ENCODE measurements around the gene DCAF6. TPM values are rescaled to one million over a fixed set of nuclear protein-coding genes. Genes with fewer than 3 reads are reported as not detected.

DCAF6 gene

DNA sequence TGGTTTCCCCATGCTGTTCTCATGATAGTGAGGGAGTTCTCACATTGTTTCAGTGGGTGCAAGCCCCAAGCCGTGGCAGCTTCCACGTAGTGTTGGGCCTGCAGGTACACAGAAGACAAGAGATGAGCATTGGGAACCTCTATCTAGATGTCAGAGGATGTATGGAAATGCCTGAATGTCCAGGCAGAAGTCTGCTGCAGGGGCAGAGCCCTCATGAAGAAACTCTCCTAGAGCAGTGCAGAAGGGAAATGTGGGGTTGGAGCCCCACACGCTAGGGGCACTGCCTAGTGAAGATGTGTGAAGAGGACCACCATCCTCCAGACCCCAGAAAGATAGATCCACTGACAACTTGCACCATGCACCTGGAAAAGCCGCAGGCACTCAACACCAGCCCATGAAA, 183.3 kb downstream of the DCAF6 start:
- no peaks in the 10 kb centered on the region for H3K4me1 ChIP-seq (ENCODE audit: control insufficient read depth in 2 of 2, insufficient read depth in 1 of 2, low read depth in 1 of 2, low read length in 2 of 2)
- no peak overlapping the region for H3K27ac ChIP-seq (replicated peaks; ENCODE audit: low read length)
- no peak overlapping the region for H2AFZ ChIP-seq (ENCODE audit: low read length)
- H3K23ac ChIP-seq (ENCODE audit: low read depth, low read length, poor library complexity) = no peak overlapping the region
- no peak overlapping the region for H2BK15ac ChIP-seq (ENCODE audit: low read length)
- H3K79me1 ChIP-seq (ENCODE audit: low read depth, low read length) = no peaks in the 10 kb centered on the region
- H3K4me3 ChIP-seq (ENCODE audit: low read length in 2 of 2) = no peak overlapping the region
- no peak overlapping the region for H3K4me2 ChIP-seq (ENCODE audit: insufficient read depth, low read length, poor library complexity, severe bottlenecking)
- no peak overlapping the region for H3K18ac ChIP-seq (ENCODE audit: low read length)
- H3K9me3 ChIP-seq (replicated peaks in 1 of 2; ENCODE audit: control insufficient read depth in 2 of 2, insufficient read depth in 1 of 2, low read depth in 1 of 2, low read length in 2 of 2) = peaks cover 4 to 24% of the 10 kb centered on the region in 2 donors
- WGBS, 2 donors (ENCODE audit: extremely low coverage in 2 of 2, insufficient read length in 2 of 2, insufficient replicate concordance in 1 of 2) = no CpG with 5 or more reads among the region's 4 CpGs
- H2AK5ac ChIP-seq (ENCODE audit: low read depth, low read length) = no peak overlapping the region
- H3K27me3 ChIP-seq (ENCODE audit: control insufficient read depth in 3 of 3, insufficient read depth in 3 of 3, low read depth in 1 of 3, low read length in 3 of 3) = no peaks in the 10 kb centered on the region
- no peak overlapping the region for H3K9ac ChIP-seq (ENCODE audit: low read depth, low read length, poor library complexity)
- H2BK12ac ChIP-seq (ENCODE audit: low read length) = no peak overlapping the region
- DNase-seq (ENCODE audit: low spot score) = no peak
- H3K14ac ChIP-seq (ENCODE audit: low read length) = no peak overlapping the region
- no peak overlapping the region for H3K4ac ChIP-seq (ENCODE audit: low read length)
- H2BK120ac ChIP-seq (ENCODE audit: low read depth, low read length) = no peak overlapping the region
- no peak overlapping the region for H4K91ac ChIP-seq (ENCODE audit: low read depth, low read length, poor library complexity)
- peaks cover 12 to 78% of the 10 kb centered on the region in 2 donors for H3K36me3 ChIP-seq (replicated peaks in 1 of 2; ENCODE audit: control insufficient read depth in 2 of 2, insufficient read depth in 2 of 2, low read length in 2 of 2)
- no peak overlapping the region for H2BK5ac ChIP-seq (ENCODE audit: low read length)
- no peak overlapping the region for H4K8ac ChIP-seq (ENCODE audit: low read depth, low read length)

- Histone ChIP-seq H3K27ac (replicated peaks; ENCODE audit: low read length) (no peak overlapping the region), H4K8ac (ENCODE audit: low read depth, low read length) (no peak overlapping the region)
These were observed 185.0 kb downstream of the DCAF6 start for GRCh38 chr1:168121401-168122011.

GRCh38 chr1:168125051-168125450, 188.6 kb downstream of the DCAF6 start:
- H2AK5ac ChIP-seq (ENCODE audit: low read depth, low read length) = no peak overlapping the region
- H3K9me3 ChIP-seq (replicated peaks in 1 of 2; ENCODE audit: control insufficient read depth in 2 of 2, insufficient read depth in 1 of 2, low read depth in 1 of 2, low read length in 2 of 2) = peaks cover 4 to 29% of the 10 kb centered on the region in 2 donors
- no peak overlapping the region for H3K27ac ChIP-seq (replicated peaks; ENCODE audit: low read length)
- H2BK120ac ChIP-seq (ENCODE audit: low read depth, low read length) = no peak overlapping the region
- H3K18ac ChIP-seq (ENCODE audit: low read length) = no peak overlapping the region
- H4K8ac ChIP-seq (ENCODE audit: low read depth, low read length) = no peak overlapping the region
- no CpG with 5 or more reads among the region's 1 CpG for WGBS, 2 donors (ENCODE audit: extremely low coverage in 2 of 2, insufficient read length in 2 of 2, insufficient replicate concordance in 1 of 2)
- peaks cover 13 to 81% of the 10 kb centered on the region in 2 donors for H3K36me3 ChIP-seq (replicated peaks in 1 of 2; ENCODE audit: control insufficient read depth in 2 of 2, insufficient read depth in 2 of 2, low read length in 2 of 2)
- no peak overlapping the region for H3K4ac ChIP-seq (ENCODE audit: low read length)
- H2BK15ac ChIP-seq (ENCODE audit: low read length) = no peak overlapping the region
- H3K9ac ChIP-seq (ENCODE audit: low read depth, low read length, poor library complexity) = no peak overlapping the region
- H3K27me3 ChIP-seq (ENCODE audit: control insufficient read depth in 3 of 3, insufficient read depth in 3 of 3, low read depth in 1 of 3, low read length in 3 of 3) = no peaks in the 10 kb centered on the region
- H2BK5ac ChIP-seq (ENCODE audit: low read length) = no peak overlapping the region
- no peak overlapping the region for H2AFZ ChIP-seq (ENCODE audit: low read length)
- no peak overlapping the region for H2BK12ac ChIP-seq (ENCODE audit: low read length)
- no peaks in the 10 kb centered on the region for H3K4me1 ChIP-seq (ENCODE audit: control insufficient read depth in 2 of 2, insufficient read depth in 1 of 2, low read depth in 1 of 2, low read length in 2 of 2)
- DNase-seq (ENCODE audit: low spot score) = no peak
- H4K91ac ChIP-seq (ENCODE audit: low read depth, low read length, poor library complexity) = no peak overlapping the region
- no peak overlapping the region for H3K23ac ChIP-seq (ENCODE audit: low read depth, low read length, poor library complexity)
- H3K4me2 ChIP-seq (ENCODE audit: insufficient read depth, low read length, poor library complexity, severe bottlenecking) = no peak overlapping the region
- H3K14ac ChIP-seq (ENCODE audit: low read length) = no peak overlapping the region
- no peak overlapping the region for H3K4me3 ChIP-seq (ENCODE audit: low read length in 2 of 2)
- H3K79me1 ChIP-seq (ENCODE audit: low read depth, low read length) = no peaks in the 10 kb centered on the region

More at GRCh38 chr1:168121401-168122011, 185.0 kb downstream of the DCAF6 start:
- H3K9ac ChIP-seq (ENCODE audit: low read depth, low read length, poor library complexity) = no peak overlapping the region
- peak overlapping the region; percentile 48 for H3K18ac ChIP-seq (ENCODE audit: low read length)
- H4K91ac ChIP-seq (ENCODE audit: low read depth, low read length, poor library complexity) = no peak overlapping the region
- H2BK5ac ChIP-seq (ENCODE audit: low read length) = no peak overlapping the region
- H3K79me1 ChIP-seq (ENCODE audit: low read depth, low read length) = no peaks in the 10 kb centered on the region
- no peak overlapping the region for H2AK5ac ChIP-seq (ENCODE audit: low read depth, low read length)
- WGBS, 2 donors (ENCODE audit: extremely low coverage in 2 of 2, insufficient read length in 2 of 2, insufficient replicate concordance in 1 of 2) = no CpG with 5 or more reads among the region's 7 CpGs
- H3K9me3 ChIP-seq (replicated peaks in 1 of 2; ENCODE audit: control insufficient read depth in 2 of 2, insufficient read depth in 1 of 2, low read depth in 1 of 2, low read length in 2 of 2) = peaks cover 4 to 24% of the 10 kb centered on the region in 2 donors
- peaks cover 11 to 78% of the 10 kb centered on the region in 2 donors for H3K36me3 ChIP-seq (replicated peaks in 1 of 2; ENCODE audit: control insufficient read depth in 2 of 2, insufficient read depth in 2 of 2, low read length in 2 of 2)
- H3K4me1 ChIP-seq (ENCODE audit: control insufficient read depth in 2 of 2, insufficient read depth in 1 of 2, low read depth in 1 of 2, low read length in 2 of 2) = no peaks in the 10 kb centered on the region
- H2BK120ac ChIP-seq (ENCODE audit: low read depth, low read length) = no peak overlapping the region
- H3K4me3 ChIP-seq (ENCODE audit: low read length in 2 of 2) = no peak overlapping the region
- H2AFZ ChIP-seq (ENCODE audit: low read length) = no peak overlapping the region
- no peak overlapping the region for H2BK12ac ChIP-seq (ENCODE audit: low read length)
- no peak overlapping the region for H3K14ac ChIP-seq (ENCODE audit: low read length)
- no peak for DNase-seq (ENCODE audit: low spot score)
- H3K4me2 ChIP-seq (ENCODE audit: insufficient read depth, low read length, poor library complexity, severe bottlenecking) = no peak overlapping the region
- no peak overlapping the region for H3K4ac ChIP-seq (ENCODE audit: low read length)
- H2BK15ac ChIP-seq (ENCODE audit: low read length) = no peak overlapping the region
- H3K23ac ChIP-seq (ENCODE audit: low read depth, low read length, poor library complexity) = no peak overlapping the region
- H3K27me3 ChIP-seq (ENCODE audit: control insufficient read depth in 3 of 3, insufficient read depth in 3 of 3, low read depth in 1 of 3, low read length in 3 of 3) = no peaks in the 10 kb centered on the region

Small RNAs within 50 kb of the gene (small RNA-seq; reads per million reads assigned to genes)
- gene MIR1255B2 (ENCODE audit: insufficient read depth) = not detected

All from neuronal stem cell (in vitro differentiated cells).